PC-3 (cell line): ENCODE results near the gene GNL3. TPM values are rescaled to one million over a fixed set of nuclear protein-coding genes. Genes with fewer than 3 reads are reported as not detected.
A peak's percentile ranks its signal among the peaks of the same experiment; 100 is the strongest.

Experiments used
- ATAC-seq: fragments of 200-7000 bp; cut with Tn5 transposase; 2 replicates; pipeline ENCODE4 v1.9.1; 2020; ENCODE audit warnings: mild to moderate bottlenecking, moderate library complexity
- BruUV-seq: library from RNA; stranded (reverse); fragments of 400-500 nt; replicated peaks from 2 replicates; lab custom pipeline; 2021; lab: Mats Ljungman, UMichigan
- CTCF ChIA-PET: fragments of 300-600 bp; sonication (Branson Sonifier 250); formaldehyde crosslinking; loops from one replicate; lab custom pipeline; 2022; ENCODE audit warnings: antibody characterized with exemption; lab: Charles Lee
- POLR2A ChIA-PET: fragments of 300-600 bp; sonication (Branson Sonifier 250); formaldehyde crosslinking; loops from one replicate; lab custom pipeline; 2022; ENCODE audit warnings: antibody characterized with exemption; ENCODE audit not compliant: unreplicated experiment; lab: Charles Lee
- DNase-seq: peaks from one replicate; pipeline ENCODE4 v3.0.0-alpha.2; 2015
- H2AFZ ChIP-seq: fragments of 300-600 bp; sonication (generic); 2 replicates; pipeline ENCODE4 v1.6.0; 2016; ENCODE audit warnings: antibody characterized with exemption, low read length
- H3F3A ChIP-seq: fragments of 300-600 bp; sonication (generic); one replicate; pipeline ENCODE4 v1.6.0; 2017; ENCODE audit warnings: antibody characterized with exemption, low read length, control low read depth, mild to moderate bottlenecking; ENCODE audit not compliant: unreplicated experiment
- H3K27ac ChIP-seq: fragments of 300-600 bp; sonication (generic); 2 replicates; pipeline ENCODE4 v1.5.1; 2016; ENCODE audit warnings: mild to moderate bottlenecking, low read length
- H3K27me3 ChIP-seq: fragments of 300-600 bp; sonication (generic); 2 replicates; pipeline ENCODE4 v1.6.1; 2016; ENCODE audit warnings: low read length, mixed read lengths
- H3K36me3 ChIP-seq: fragments of 300-600 bp; sonication (generic); 2 replicates; pipeline ENCODE4 v1.6.1; 2016; ENCODE audit warnings: low read depth, mixed run types, low read length, mixed read lengths
- H3K4me1 ChIP-seq: fragments of 300-600 bp; sonication (generic); 2 replicates; pipeline ENCODE4 v1.5.1; 2016; ENCODE audit warnings: low read length; ENCODE audit not compliant: insufficient read depth
- H3K4me2 ChIP-seq: fragments of 300-600 bp; sonication (generic); 2 replicates; pipeline ENCODE4 v1.6.0; 2016; ENCODE audit warnings: low read length
- H3K4me3 ChIP-seq: fragments of 300-600 bp; sonication (generic); 2 replicates; pipeline ENCODE4 v1.5.1; 2016; ENCODE audit warnings: mild to moderate bottlenecking, low read length, mixed read lengths
- H3K79me2 ChIP-seq: fragments of 300-600 bp; sonication (generic); 2 replicates; pipeline ENCODE4 v1.6.1; 2017; ENCODE audit warnings: low read length, mixed read lengths
- H3K9ac ChIP-seq: fragments of 300-600 bp; sonication (generic); 2 replicates; pipeline ENCODE4 v1.6.0; 2016; ENCODE audit warnings: mild to moderate bottlenecking, low read length
- H3K9me2 ChIP-seq: fragments of 300-600 bp; sonication (generic); replicated peaks from 2 replicates; pipeline ENCODE4 v1.6.1; 2016; ENCODE audit warnings: mixed run types, low read length, mixed read lengths
- H3K9me3 ChIP-seq: fragments of 300-600 bp; sonication (generic); 2 replicates; pipeline ENCODE4 v1.6.1; 2016; ENCODE audit warnings: low read length, mixed read lengths
- H4K20me1 ChIP-seq: fragments of 300-600 bp; sonication (generic); 2 replicates; pipeline ENCODE4 v1.6.1; 2016; ENCODE audit warnings: low read length, mixed read lengths
- CTCF ChIP-seq: fragments of 300-600 bp; sonication (generic); conservative IDR thresholded peaks from 2 replicates; pipeline ENCODE4 v1.5.1; 2017; ENCODE audit warnings: antibody characterized with exemption, low read depth, mild to moderate bottlenecking, low read length
- EZH2 ChIP-seq: fragments of 300-600 bp; sonication (generic); IDR thresholded peaks from one replicate; pipeline ENCODE4 v1.6.1; 2017; ENCODE audit warnings: antibody characterized with exemption, mild to moderate bottlenecking, low read length; ENCODE audit not compliant: unreplicated experiment
- EZH2phosphoT487 ChIP-seq: fragments of 300-600 bp; sonication (generic); IDR thresholded peaks from 2 replicates; pipeline ENCODE4 v1.6.1; 2018; ENCODE audit warnings: mild to moderate bottlenecking, antibody characterized with exemption, low read length, borderline replicate concordance
- intact Hi-C: fragments of 100-400 bp; cut with micrococcal nuclease; formaldehyde crosslinking; loops from 2 replicates; pipeline ENCODE4 v1.9.0; 2023
- total RNA-seq: library from RNA; depleted of rRNA; stranded (reverse); fragments of >200 nt; gene quantifications from 2 replicates; pipeline ENCODE4 v1.2.3, GENCODE V29; 2014

The GNL3 gene
- total RNA-seq, 1 experiment from 2014 or later: 219 TPM

- Histone ChIP-seq H3K9me3 (no peaks in the 10 kb centered on the region), H3F3A (peaks cover 24% of the 10 kb centered on the region), H3K27ac (no peak overlapping the region), H2AFZ (no peak overlapping the region), H3K27me3 (no peaks in the 10 kb centered on the region), H3K9ac (no peak overlapping the region), H3K79me2 (peaks cover 44% of the 10 kb centered on the region), H3K9me2 (no peaks in the 10 kb centered on the region), H3K4me1 (peaks cover 14% of the 10 kb centered on the region), H3K4me3 (no peak overlapping the region), H3K4me2 (no peak overlapping the region), H4K20me1 (peaks cover 45% of the 10 kb centered on the region), H3K36me3 (peaks cover 86% of the 10 kb centered on the region)
- ChIA-PET CTCF (no interaction called here), POLR2A (no interaction called here)
- ATAC-seq (peak; percentile 25), DNase-seq (peak; percentile 32)
- intact Hi-C loops: no loop called here
- BruUV-seq: no TSS peak
- no peak for TF ChIP-seq CTCF
- no peak for TF ChIP-seq EZH2phosphoT487
- TF ChIP-seq EZH2: no peak
Measured at GRCh38 chr3:52693071-52693470, 7.2 kb downstream of the GNL3 start.

GRCh38 chr3:52694528-52695189 lies 8.8 kb downstream of the GNL3 start:
- no peak overlapping the region for H2AFZ ChIP-seq
- no peak overlapping the region for H3K27ac ChIP-seq
- H3K79me2 ChIP-seq: peaks cover 28% of the 10 kb centered on the region; the same call in 1 of the 2 replicates
- intact Hi-C loops: no loop called here
- POLR2A ChIA-PET: no interaction called here
- H3K4me2 ChIP-seq: no peak overlapping the region
- DNase-seq (no peak), ATAC-seq (no peak)
- peaks cover 29% of the 10 kb centered on the region for H4K20me1 ChIP-seq
- CTCF ChIA-PET: no interaction called here
- no peaks in the 10 kb centered on the region for H3K9me3 ChIP-seq
- TSS peak; percentile 49 for BruUV-seq
- peaks cover 70% of the 10 kb centered on the region for H3K36me3 ChIP-seq
- no peak for TF ChIP-seq EZH2
- TF ChIP-seq EZH2phosphoT487: no peak
- TF ChIP-seq CTCF: no peak
- H3K9me2 ChIP-seq: no peaks in the 10 kb centered on the region
- peaks cover 33% of the 10 kb centered on the region for H3F3A ChIP-seq
- H3K27me3 ChIP-seq: no peaks in the 10 kb centered on the region
- no peaks in the 10 kb centered on the region for H3K4me1 ChIP-seq
- H3K4me3 ChIP-seq: no peak overlapping the region
- H3K9ac ChIP-seq: no peak overlapping the region
